IPS-18a (cell line): ENCODE measurements around the gene PLP1.

Source experiments
- H3K27ac ChIP-seq: one replicate; pipeline ENCODE4 v1.5.1; 2013; ENCODE audit warnings: low read length
- H3K27me3 ChIP-seq: one replicate; pipeline ENCODE4 v1.6.1; 2013; ENCODE audit warnings: mild to moderate bottlenecking, low read length; ENCODE audit not compliant: control insufficient read depth, insufficient read depth
- H3K36me3 ChIP-seq: one replicate; pipeline ENCODE4 v1.6.1; 2013; ENCODE audit warnings: low read depth, low read length; ENCODE audit not compliant: control insufficient read depth
- H3K4me1 ChIP-seq: one replicate; pipeline ENCODE4 v1.6.1; 2013; ENCODE audit warnings: low read depth, low read length; ENCODE audit not compliant: control insufficient read depth
- H3K4me3 ChIP-seq: one replicate; pipeline ENCODE4 v1.5.1; 2013; ENCODE audit warnings: low read length
- H3K9ac ChIP-seq: one replicate; pipeline ENCODE4 v1.6.1; 2013; ENCODE audit warnings: mild to moderate bottlenecking, low read length, moderate library complexity
- H3K9me3 ChIP-seq: one replicate; pipeline ENCODE4 v1.6.1; 2013; ENCODE audit warnings: low read depth, low read length; ENCODE audit not compliant: control insufficient read depth

The PLP1 gene, protein sequence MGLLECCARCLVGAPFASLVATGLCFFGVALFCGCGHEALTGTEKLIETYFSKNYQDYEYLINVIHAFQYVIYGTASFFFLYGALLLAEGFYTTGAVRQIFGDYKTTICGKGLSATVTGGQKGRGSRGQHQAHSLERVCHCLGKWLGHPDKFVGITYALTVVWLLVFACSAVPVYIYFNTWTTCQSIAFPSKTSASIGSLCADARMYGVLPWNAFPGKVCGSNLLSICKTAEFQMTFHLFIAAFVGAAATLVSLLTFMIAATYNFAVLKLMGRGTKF

DNA sequence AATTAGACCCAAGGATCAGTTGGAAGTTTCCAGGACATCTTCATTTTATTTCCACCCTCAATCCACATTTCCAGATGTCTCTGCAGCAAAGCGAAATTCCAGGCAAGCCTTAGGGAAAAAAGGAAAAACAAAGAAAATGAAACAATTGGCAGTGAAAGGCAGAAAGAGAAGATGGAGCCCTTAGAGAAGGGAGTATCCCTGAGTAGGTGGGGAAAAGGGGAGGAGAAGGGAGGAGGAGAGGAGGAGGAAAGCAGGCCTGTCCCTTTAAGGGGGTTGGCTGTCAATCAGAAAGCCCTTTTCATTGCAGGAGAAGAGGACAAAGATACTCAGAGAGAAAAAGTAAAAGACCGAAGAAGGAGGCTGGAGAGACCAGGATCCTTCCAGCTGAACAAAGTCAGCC is at the start of gene PLP1:
PLP1 (plus strand) TSS at position 295 of the 400 bp plus-strand sequence. CDS start 156 bp downstream, outside the sequence.
- peaks cover 59% of the 10 kb centered on the region for H3K36me3 ChIP-seq

DNA sequence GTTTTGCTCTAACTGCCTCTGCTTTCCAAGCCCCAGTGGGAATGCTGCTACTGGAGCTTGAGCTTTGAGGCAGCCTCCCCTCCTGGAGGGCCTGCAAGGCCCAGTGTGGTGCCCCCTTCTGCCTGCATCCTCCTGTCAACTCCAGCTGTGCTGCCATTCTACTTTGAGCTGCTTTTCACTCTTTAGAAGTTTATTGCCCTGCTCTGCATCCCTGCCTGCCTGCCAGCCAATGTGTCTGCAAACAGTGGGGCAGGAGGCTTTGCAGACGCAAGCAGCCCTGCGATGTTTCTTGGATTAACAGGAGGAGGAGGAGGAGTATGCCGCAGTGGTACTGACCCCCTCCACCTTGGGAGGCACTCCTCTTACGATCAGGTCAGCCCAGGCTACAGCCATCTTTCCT is 49.5 kb upstream of the PLP1 start:
- no peaks in the 10 kb centered on the region for H3K9me3 ChIP-seq
- peaks cover 52% of the 10 kb centered on the region for H3K4me1 ChIP-seq
- H3K4me3 ChIP-seq: no peak overlapping the region
- no peaks in the 10 kb centered on the region for H3K36me3 ChIP-seq
- H3K9ac ChIP-seq: no peak overlapping the region
- H3K27me3 ChIP-seq: no peaks in the 10 kb centered on the region
- no peak overlapping the region for H3K27ac ChIP-seq

More for the DNA sequence above, at the start of gene PLP1:
- peak within 1 kb of the TSS; percentile 40 for H3K9ac ChIP-seq
- H3K4me1 ChIP-seq: no peaks in the 10 kb centered on the region
- H3K27me3 ChIP-seq: no peaks in the 10 kb centered on the region
- H3K27ac ChIP-seq: no peak within 1 kb of the TSS
- peak within 1 kb of the TSS; percentile 20 for H3K4me3 ChIP-seq
- H3K9me3 ChIP-seq: no peaks in the 10 kb centered on the region

DNA sequence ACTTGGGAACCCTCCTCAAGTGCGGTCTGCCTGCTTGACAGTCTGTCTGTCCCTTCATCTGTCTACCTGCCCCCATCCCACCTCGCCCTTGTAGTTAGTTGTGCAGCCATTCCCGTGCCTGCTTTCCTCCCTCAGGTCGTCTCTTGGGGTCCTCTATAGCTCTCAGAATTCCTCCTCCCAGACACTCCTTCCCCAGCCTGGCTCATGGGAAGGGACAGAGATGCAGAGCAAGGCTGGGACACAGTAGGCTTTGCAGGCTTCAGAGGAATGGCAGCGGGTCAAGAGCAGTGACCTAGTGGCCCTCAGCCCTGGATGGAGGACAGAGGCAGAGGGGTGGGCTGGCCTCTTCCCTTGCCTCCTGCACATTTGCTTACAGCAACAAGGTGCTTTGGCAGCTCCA is 47.6 kb upstream of the PLP1 start:
- no peaks in the 10 kb centered on the region for H3K27me3 ChIP-seq

DNA sequence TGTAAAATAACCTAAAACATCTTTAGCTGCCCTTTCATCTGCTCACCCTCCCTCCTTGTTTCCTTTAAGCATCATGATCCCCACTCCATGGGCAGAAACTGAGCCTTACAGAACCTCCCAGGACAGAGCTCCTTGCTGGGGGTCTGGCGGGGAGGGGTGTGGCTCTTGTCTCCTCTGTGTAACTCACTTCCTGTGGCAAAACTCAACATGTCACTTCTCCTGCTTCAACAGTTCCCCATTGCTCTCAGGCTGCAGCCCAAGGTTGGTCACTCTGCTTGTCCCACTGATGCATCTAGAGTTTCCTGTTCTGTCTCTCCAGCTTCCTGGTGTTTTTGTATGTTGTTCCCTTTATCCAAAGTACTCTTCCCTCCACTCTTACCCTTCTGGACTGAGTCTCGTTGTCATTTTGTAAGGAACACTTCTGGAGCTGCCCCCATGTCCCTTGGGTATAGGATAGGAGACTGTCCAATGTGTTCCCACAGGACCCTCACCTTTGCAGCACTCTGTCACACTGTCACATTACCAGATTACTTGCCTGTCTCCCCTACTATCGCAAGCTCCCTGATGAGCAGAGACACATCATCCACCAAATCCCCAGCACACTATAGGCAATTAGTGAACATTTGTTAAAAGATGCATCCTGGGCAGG is 46.4 kb upstream of the PLP1 start:
- Histone ChIP-seq H3K9ac (no peak overlapping the region), H3K4me1 (peaks cover 52% of the 10 kb centered on the region), H3K27ac (no peak overlapping the region), H3K4me3 (no peak overlapping the region), H3K9me3 (no peaks in the 10 kb centered on the region), H3K27me3 (no peaks in the 10 kb centered on the region), H3K36me3 (no peaks in the 10 kb centered on the region)

More for the DNA sequence above, 47.6 kb upstream of the PLP1 start:
- Histone ChIP-seq H3K36me3 (no peaks in the 10 kb centered on the region), H3K27ac (no peak overlapping the region), H3K4me1 (peaks cover 52% of the 10 kb centered on the region), H3K4me3 (no peak overlapping the region), H3K9me3 (no peaks in the 10 kb centered on the region), H3K9ac (no peak overlapping the region)

DNA sequence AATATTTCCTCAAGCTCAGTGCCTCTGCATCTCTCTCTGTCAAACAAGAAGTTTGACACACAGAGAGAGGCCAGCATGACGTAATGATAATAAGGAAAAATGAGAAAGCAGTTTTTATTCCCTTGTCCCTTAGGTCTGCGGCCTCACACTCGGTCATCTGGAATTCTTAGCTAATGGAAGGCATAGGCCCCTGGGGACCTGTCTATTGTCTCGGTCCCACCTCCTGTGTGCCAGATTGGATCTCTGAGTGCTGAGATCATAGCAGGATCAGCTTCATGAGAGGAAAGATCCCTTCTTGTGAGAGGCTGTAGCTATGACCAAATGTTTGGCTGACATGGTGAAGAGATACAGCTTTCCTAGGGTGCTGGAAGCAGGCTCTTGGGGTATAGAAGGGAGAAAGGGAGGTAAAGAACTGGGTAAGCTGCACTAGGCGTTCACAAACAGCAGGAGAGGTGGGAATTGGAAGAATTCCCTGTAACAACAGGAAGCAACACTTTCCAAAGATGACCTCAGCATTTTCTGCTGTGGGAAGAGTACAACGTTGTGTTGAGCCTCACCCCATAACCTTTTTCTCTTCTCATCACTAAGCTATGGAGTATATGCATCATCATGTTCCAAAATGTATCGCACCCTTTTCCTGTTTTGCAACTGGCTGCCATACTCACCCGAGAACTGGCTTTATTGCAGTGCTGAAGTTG is 45.7 kb upstream of the PLP1 start:
- Histone ChIP-seq H3K27me3 (no peaks in the 10 kb centered on the region), H3K9ac (no peak overlapping the region), H3K9me3 (no peaks in the 10 kb centered on the region), H3K4me3 (no peak overlapping the region), H3K4me1 (peaks cover 52% of the 10 kb centered on the region), H3K27ac (no peak overlapping the region), H3K36me3 (no peaks in the 10 kb centered on the region)

DNA sequence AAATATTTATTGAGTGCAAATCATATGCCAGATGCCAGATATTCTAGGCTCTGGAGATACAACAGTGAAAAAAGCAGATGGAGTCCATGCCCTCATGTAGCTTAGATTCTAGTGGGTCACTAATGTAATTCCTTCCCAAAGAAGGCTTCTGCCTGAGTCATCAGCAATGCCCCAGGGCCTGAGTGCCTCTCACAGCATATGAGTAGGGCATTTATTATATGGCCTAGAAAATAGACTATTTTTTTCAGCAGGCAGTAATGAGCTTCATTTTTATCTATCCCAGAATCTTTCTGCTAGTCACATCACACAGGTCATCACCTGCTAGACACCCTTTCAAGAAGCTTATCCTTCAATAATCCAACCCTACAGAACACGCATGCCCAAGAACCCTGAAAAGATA is 43.6 kb upstream of the PLP1 start:
- no peak overlapping the region for H3K9ac ChIP-seq
- H3K4me1 ChIP-seq: peaks cover 36% of the 10 kb centered on the region
- H3K36me3 ChIP-seq: no peaks in the 10 kb centered on the region
- no peak overlapping the region for H3K27ac ChIP-seq
- no peak overlapping the region for H3K4me3 ChIP-seq
- H3K27me3 ChIP-seq: no peaks in the 10 kb centered on the region
- H3K9me3 ChIP-seq: no peaks in the 10 kb centered on the region

DNA sequence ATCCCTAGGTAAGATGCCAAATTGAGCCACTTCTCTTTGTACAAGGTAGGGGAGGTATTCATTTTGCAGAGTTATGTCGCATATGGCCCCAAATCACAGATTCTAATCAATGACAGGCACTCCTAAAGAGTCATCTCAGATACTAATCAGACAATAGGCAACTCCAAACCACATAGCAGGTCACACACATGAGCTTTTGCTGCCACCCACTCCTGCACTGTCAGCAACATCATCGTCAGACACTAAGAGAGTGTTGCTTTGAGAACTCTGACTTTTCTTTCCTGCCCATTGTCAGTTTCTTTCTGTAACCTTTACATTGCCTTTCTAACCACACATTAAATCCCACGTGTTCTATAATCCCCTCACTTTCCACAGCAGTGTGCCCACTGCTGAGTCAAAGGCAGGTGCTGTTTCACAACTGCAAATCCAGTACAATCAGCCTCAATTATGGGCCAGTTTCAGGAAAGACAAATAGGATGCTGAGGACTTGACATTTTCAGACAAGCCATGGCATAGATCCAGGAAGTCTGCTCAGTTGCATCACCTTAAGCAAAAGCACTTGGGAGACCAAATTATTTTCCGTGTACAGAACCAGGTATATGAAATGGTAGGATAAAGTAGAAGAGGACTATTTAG is 42.4 kb upstream of the PLP1 start:
- Histone ChIP-seq H3K4me3 (no peak overlapping the region), H3K4me1 (peaks cover 25% of the 10 kb centered on the region), H3K9ac (no peak overlapping the region), H3K9me3 (no peaks in the 10 kb centered on the region), H3K36me3 (no peaks in the 10 kb centered on the region), H3K27me3 (no peaks in the 10 kb centered on the region), H3K27ac (no peak overlapping the region)

DNA sequence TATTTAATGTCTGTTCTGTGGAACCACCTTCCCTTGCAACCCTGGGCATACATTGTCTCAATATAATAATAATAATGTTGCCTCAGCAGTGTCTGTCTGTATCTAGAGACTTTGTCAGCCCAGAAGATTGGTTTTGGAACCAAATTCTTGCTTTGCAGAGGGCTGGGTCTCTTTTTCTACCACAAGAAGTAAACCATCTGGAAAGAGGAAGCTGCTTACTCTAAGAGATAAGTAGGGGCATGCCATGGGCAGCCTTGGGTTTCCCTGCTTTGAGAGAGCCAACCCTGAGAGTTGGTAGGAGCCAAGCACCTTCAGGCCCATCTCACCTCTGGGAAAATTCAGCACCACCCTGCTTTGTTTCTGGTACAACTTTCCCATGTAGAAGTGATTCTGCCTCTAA is 38.9 kb upstream of the PLP1 start:
- Histone ChIP-seq H3K4me3 (no peak overlapping the region), H3K27me3 (no peaks in the 10 kb centered on the region), H3K9ac (no peak overlapping the region), H3K9me3 (no peaks in the 10 kb centered on the region), H3K36me3 (no peaks in the 10 kb centered on the region), H3K27ac (no peak overlapping the region), H3K4me1 (peaks cover 23% of the 10 kb centered on the region)

DNA sequence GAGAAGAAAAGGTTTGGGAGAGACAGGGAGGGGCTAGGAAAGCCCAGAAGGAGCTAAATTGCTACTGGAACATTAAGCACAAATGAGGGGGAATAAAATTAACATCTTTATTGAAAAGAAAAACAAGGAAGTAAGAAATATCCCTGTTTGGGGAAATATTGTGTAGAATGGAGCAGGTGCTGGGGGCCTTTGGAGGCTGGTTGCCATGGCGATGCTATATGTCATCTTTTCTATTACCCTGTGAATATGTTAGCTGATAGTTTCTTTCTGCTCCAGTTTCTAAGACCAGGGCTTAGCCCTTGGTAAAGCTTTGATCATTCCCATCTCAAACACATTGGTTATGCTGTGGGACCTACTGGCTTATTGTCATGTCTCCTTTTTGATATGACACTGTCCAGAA is 37.2 kb upstream of the PLP1 start:
- H3K36me3 ChIP-seq: no peaks in the 10 kb centered on the region

DNA sequence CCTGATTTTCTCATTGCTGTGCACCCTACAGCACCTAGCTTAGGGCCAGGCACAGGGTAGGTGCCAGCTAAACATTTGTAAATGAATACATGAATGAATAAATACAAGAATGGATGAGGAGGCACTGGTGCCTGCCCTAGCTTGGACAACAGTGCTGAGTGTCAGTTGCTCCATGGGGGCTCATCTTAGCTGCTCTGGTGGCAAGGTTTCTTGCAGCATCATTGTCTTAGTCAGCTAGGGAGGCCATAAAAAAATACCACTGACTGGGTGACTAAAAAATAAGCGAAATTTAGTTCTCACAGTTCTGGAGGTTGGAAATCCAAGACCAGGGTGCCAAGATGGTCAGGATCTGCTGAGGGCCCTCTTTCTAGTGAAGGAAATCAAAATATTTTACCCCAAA is 34.8 kb upstream of the PLP1 start:
- peak overlapping the region; percentile 77 for H3K9ac ChIP-seq
- peak overlapping the region; percentile 88 for H3K4me3 ChIP-seq
- H3K27me3 ChIP-seq: no peaks in the 10 kb centered on the region
- H3K27ac ChIP-seq: peak overlapping the region; percentile 91
- H3K4me1 ChIP-seq: peaks cover 38% of the 10 kb centered on the region
- H3K9me3 ChIP-seq: no peaks in the 10 kb centered on the region
- peaks cover 6% of the 10 kb centered on the region for H3K36me3 ChIP-seq

More for the DNA sequence above, 37.2 kb upstream of the PLP1 start:
- Histone ChIP-seq H3K27me3 (no peaks in the 10 kb centered on the region), H3K27ac (no peak overlapping the region), H3K9me3 (no peaks in the 10 kb centered on the region), H3K4me3 (no peak overlapping the region), H3K9ac (no peak overlapping the region), H3K4me1 (peaks cover 23% of the 10 kb centered on the region)

DNA sequence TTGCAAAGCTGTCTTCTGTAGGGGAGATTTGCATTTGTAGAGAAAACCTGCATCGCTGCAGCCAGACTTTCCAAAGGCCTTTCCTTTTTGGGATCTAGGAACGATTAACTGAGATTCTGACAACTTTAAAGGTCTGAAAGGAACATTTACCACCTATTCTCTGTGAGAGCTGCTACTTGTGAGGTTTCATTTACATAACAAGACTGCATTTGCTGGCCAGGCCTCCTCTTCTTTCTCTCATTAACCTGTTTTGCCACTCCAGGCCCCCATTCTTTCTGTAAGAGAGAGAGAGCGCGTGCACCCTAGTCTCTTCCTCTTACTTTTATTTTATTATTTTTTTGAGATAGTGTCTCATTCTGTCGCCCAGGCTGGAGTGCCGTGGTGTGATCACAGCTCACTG is 34.3 kb upstream of the PLP1 start:
- Histone ChIP-seq H3K4me3 (peak overlapping the region; percentile 88), H3K27ac (peak overlapping the region; percentile 91), H3K9ac (peak overlapping the region; percentile 77), H3K4me1 (peaks cover 38% of the 10 kb centered on the region), H3K36me3 (peaks cover 9% of the 10 kb centered on the region), H3K27me3 (no peaks in the 10 kb centered on the region), H3K9me3 (no peaks in the 10 kb centered on the region)
